ENCODE data around the gene TMEM123. TPM values are rescaled to one million over a fixed set of nuclear protein-coding genes. Genes with fewer than 3 reads are reported as not detected.

The TMEM123 gene
- total RNA-seq, 1 experiment from 2014 or later, result 116 TPM

DNA sequence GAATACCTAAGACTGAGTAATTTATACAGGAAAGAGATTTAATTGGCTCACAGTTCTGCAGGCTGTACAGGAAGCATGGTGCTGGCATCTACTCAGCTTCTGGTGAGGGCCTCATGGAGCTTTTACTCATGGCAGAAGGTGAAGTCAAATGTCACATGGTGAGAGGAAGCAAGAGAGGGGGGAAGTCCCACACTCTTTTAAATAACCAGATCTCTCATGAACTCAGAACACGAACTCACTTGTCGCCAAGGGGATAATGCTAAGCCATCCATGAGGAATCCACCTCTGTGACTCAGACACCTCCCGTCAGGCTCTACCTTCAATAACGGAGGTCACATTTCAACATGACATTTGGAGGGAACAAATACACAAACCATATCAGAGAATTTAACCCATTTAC, 63.3 kb downstream of the TMEM123 start:
- H3K4me3 Mint-ChIP-seq, result no peak overlapping the region
- TF ChIP-seq ZNF263 (CRISPR knock-in tag; IDR thresholded peaks at IDR 0.05; ENCODE audit: low read depth), result no peak
- TF ChIP-seq ZNF219 (CRISPR knock-in tag; IDR thresholded peaks at IDR 0.05; ENCODE audit: borderline replicate concordance), result no peak
- TF ChIP-seq, protein P1, sequence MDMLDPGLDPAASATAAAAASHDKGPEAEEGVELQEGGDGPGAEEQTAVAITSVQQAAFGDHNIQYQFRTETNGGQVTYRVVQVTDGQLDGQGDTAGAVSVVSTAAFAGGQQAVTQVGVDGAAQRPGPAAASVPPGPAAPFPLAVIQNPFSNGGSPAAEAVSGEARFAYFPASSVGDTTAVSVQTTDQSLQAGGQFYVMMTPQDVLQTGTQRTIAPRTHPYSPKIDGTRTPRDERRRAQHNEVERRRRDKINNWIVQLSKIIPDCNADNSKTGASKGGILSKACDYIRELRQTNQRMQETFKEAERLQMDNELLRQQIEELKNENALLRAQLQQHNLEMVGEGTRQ (CRISPR knock-in tag; IDR thresholded peaks at IDR 0.05), result no peak
- TF ChIP-seq NR1H2 (CRISPR knock-in tag; IDR thresholded peaks at IDR 0.05), result no peak
- TF ChIP-seq CREB1 (CRISPR knock-in tag; IDR thresholded peaks at IDR 0.05), result no peak
- TF ChIP-seq ZNF396 (CRISPR knock-in tag; IDR thresholded peaks at IDR 0.05; ENCODE audit: borderline replicate concordance), result no peak
- no peak for TF ChIP-seq EMX1 (CRISPR knock-in tag; IDR thresholded peaks at IDR 0.05)
- TF ChIP-seq ZNF416 (CRISPR knock-in tag; IDR thresholded peaks at IDR 0.05), result no peak
- TF ChIP-seq, protein P2, sequence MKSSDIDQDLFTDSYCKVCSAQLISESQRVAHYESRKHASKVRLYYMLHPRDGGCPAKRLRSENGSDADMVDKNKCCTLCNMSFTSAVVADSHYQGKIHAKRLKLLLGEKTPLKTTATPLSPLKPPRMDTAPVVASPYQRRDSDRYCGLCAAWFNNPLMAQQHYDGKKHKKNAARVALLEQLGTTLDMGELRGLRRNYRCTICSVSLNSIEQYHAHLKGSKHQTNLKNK (CRISPR knock-in tag; IDR thresholded peaks at IDR 0.05), result no peak
- TF ChIP-seq GTF2I (CRISPR knock-in tag; conservative IDR thresholded peaks at IDR 0.05), result no peak
- TF ChIP-seq ZNF423 (CRISPR knock-in tag; IDR thresholded peaks at IDR 0.05), result no peak
- H3K9me3 Mint-ChIP-seq, result no peaks in the 10 kb centered on the region
- ChIA-PET CTCF (interaction anchor here (2.0 to 2.3 kb wide), 4 partner anchors 8 to 107 kb away, joined by 6 to 19 read pairs (median 16); no protein-coding TSS in a partner anchor), POLR2A (no interaction called here)
- no peak for ATAC-seq
- no peak overlapping the region for H3K27ac Mint-ChIP-seq
- peaks cover 14% of the 10 kb centered on the region for H3K36me3 Mint-ChIP-seq
- peaks cover 2% of the 10 kb centered on the region; the same call in 1 of the 2 replicates for H3K4me1 Mint-ChIP-seq
- no peak for DNase-seq (ENCODE audit: low spot score)
- H3K27me3 Mint-ChIP-seq (ENCODE audit: low read depth), result no peaks in the 10 kb centered on the region

DNA sequence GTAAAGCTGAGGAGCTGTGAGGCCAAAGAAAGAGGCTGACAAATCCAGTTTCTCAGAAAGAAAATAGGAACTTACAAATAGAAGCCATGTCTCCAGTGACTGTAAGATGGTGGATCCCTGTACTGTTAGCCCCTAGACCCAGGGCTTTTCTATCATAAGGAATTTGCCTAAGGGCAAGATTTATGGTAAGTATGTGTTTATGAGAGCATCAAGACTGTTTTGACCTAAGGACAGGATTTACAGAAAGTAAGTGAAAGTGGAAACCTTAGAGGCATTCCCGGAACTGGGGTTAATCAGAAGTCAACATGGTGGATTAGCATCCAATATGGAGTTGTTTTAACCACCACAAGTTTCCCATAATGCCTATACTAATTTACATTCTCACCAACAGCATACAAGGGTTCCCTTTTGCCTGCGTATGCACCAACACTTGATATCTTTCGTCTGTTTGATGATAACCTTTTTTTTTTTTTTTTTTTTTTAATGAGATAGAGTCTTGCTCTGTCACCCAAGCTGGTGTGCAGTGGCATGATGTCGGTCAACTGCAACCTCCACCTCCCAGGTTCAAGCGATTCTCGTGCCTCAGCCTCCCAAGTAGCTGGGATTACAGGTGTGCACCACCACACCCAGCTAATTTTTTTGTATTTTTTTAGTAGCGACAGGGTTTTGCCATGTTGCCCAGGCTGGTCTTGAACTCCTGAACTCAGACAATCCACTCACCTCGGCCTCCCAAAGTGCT, 65.4 kb downstream of the TMEM123 start:
- H3K36me3 Mint-ChIP-seq, result peaks cover 6% of the 10 kb centered on the region
- ChIA-PET CTCF (no interaction called here), POLR2A (interaction anchor here (0.6 kb wide), 1 partner anchor 381 kb away, joined by 5 read pairs; no protein-coding TSS in a partner anchor)
- H3K27ac Mint-ChIP-seq, result no peak overlapping the region
- no peaks in the 10 kb centered on the region for H3K27me3 Mint-ChIP-seq (ENCODE audit: low read depth)
- DNase-seq (ENCODE audit: low spot score), result no peak
- no peak overlapping the region for H3K4me3 Mint-ChIP-seq
- TF ChIP-seq, protein P3, sequence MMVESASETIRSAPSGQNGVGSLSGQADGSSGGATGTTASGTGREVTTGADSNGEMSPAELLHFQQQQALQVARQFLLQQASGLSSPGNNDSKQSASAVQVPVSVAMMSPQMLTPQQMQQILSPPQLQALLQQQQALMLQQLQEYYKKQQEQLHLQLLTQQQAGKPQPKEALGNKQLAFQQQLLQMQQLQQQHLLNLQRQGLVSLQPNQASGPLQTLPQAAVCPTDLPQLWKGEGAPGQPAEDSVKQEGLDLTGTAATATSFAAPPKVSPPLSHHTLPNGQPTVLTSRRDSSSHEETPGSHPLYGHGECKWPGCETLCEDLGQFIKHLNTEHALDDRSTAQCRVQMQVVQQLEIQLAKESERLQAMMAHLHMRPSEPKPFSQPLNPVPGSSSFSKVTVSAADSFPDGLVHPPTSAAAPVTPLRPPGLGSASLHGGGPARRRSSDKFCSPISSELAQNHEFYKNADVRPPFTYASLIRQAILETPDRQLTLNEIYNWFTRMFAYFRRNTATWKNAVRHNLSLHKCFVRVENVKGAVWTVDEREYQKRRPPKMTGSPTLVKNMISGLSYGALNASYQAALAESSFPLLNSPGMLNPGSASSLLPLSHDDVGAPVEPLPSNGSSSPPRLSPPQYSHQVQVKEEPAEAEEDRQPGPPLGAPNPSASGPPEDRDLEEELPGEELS (CRISPR knock-in tag; IDR thresholded peaks at IDR 0.05), result no peak
- TF ChIP-seq ELF4 (CRISPR knock-in tag; IDR thresholded peaks at IDR 0.05; ENCODE audit: low read depth), result no peak
- TF ChIP-seq, protein P4, sequence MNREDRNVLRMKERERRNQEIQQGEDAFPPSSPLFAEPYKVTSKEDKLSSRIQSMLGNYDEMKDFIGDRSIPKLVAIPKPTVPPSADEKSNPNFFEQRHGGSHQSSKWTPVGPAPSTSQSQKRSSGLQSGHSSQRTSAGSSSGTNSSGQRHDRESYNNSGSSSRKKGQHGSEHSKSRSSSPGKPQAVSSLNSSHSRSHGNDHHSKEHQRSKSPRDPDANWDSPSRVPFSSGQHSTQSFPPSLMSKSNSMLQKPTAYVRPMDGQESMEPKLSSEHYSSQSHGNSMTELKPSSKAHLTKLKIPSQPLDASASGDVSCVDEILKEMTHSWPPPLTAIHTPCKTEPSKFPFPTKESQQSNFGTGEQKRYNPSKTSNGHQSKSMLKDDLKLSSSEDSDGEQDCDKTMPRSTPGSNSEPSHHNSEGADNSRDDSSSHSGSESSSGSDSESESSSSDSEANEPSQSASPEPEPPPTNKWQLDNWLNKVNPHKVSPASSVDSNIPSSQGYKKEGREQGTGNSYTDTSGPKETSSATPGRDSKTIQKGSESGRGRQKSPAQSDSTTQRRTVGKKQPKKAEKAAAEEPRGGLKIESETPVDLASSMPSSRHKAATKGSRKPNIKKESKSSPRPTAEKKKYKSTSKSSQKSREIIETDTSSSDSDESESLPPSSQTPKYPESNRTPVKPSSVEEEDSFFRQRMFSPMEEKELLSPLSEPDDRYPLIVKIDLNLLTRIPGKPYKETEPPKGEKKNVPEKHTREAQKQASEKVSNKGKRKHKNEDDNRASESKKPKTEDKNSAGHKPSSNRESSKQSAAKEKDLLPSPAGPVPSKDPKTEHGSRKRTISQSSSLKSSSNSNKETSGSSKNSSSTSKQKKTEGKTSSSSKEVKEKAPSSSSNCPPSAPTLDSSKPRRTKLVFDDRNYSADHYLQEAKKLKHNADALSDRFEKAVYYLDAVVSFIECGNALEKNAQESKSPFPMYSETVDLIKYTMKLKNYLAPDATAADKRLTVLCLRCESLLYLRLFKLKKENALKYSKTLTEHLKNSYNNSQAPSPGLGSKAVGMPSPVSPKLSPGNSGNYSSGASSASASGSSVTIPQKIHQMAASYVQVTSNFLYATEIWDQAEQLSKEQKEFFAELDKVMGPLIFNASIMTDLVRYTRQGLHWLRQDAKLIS (CRISPR knock-in tag; IDR thresholded peaks at IDR 0.05; ENCODE audit: borderline replicate concordance), result no peak
- no peak for TF ChIP-seq TCF7 (CRISPR knock-in tag; IDR thresholded peaks at IDR 0.05; ENCODE audit: low read depth)
- no peak for TF ChIP-seq CBFB (CRISPR knock-in tag; IDR thresholded peaks at IDR 0.05; ENCODE audit: low read depth)
- TF ChIP-seq, protein P5, sequence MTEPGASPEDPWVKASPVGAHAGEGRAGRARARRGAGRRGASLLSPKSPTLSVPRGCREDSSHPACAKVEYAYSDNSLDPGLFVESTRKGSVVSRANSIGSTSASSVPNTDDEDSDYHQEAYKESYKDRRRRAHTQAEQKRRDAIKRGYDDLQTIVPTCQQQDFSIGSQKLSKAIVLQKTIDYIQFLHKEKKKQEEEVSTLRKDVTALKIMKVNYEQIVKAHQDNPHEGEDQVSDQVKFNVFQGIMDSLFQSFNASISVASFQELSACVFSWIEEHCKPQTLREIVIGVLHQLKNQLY (CRISPR knock-in tag; IDR thresholded peaks at IDR 0.05), result no peak
- TF ChIP-seq PRRX2 (CRISPR knock-in tag; IDR thresholded peaks at IDR 0.05), result no peak
- TF ChIP-seq, protein P6, sequence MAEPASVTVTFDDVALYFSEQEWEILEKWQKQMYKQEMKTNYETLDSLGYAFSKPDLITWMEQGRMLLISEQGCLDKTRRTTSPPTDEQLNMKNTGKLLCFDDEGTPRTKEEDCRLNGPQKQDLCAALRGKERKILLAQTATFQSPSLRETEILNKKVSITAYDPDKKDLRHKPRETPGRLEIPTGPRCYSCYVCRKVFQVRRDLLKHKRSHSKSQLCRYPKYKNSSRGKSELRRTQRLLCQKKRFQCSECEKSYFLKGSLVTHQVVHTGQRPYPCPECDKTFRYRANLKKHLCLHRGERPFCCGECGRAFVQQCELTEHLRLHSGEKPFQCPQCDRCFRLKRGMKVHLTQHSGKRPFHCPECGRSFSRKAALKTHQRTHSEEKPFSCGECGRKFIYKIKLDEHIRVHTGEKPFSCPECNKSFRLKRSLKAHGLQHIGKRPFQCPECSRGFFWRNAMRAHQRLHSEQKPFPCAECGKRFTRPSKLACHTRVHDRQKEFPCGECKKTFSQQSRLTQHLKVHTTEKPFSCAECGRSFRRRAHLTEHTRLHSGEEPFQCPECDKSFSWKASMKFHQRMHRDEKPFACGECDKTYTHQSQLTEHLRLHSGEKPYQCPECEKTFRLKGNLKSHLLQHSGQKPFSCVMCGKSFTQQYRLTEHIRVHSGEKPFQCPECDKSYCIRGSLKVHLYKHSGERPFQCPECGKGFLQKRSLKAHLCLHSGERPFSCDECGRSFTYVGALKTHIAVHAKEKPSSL (CRISPR knock-in tag; conservative IDR thresholded peaks at IDR 0.05), result no peak
- TF ChIP-seq PREB (CRISPR knock-in tag; IDR thresholded peaks at IDR 0.05; ENCODE audit: borderline replicate concordance), result no peak
- TF ChIP-seq ZNF416 (CRISPR knock-in tag; IDR thresholded peaks at IDR 0.05), result no peak
- TF ChIP-seq ZNF138 (CRISPR knock-in tag; conservative IDR thresholded peaks at IDR 0.05), result no peak
- TF ChIP-seq FOXK1 (CRISPR knock-in tag; IDR thresholded peaks at IDR 0.05), result no peak
- H3K9me3 Mint-ChIP-seq, result no peaks in the 10 kb centered on the region
- peaks cover 16% of the 10 kb centered on the region for H3K4me1 Mint-ChIP-seq
- no peak for ATAC-seq
